Panc1 (cell line): ENCODE data around the gene KIF5B. TPM values are rescaled to one million over a fixed set of nuclear protein-coding genes. Genes with fewer than 3 reads are reported as not detected.

ENCODE experiments used
- ATAC-seq: fragments of 200-7000 bp; cut with Tn5 transposase; 2 replicates; pipeline ENCODE4 v1.9.1; 2020; ENCODE audit warnings: mild to moderate bottlenecking, moderate library complexity
- BruUV-seq: library from RNA; stranded (reverse); fragments of 400-500 nt; replicated peaks from 2 replicates; lab custom pipeline; 2021; lab: Mats Ljungman, UMichigan
- CTCF ChIA-PET: fragments of 300-600 bp; sonication (Branson Sonifier 250); formaldehyde crosslinking; loops from one replicate; lab custom pipeline; 2022; ENCODE audit warnings: antibody characterized with exemption; lab: Charles Lee
- POLR2A ChIA-PET: fragments of 300-600 bp; sonication (Branson Sonifier 250); formaldehyde crosslinking; loops from one replicate; lab custom pipeline; 2022; ENCODE audit warnings: antibody characterized with exemption; lab: Charles Lee
- DNase-seq: peaks from one replicate; pipeline ENCODE4 v3.0.0-alpha.2; 2010; ENCODE audit warnings: low read depth, low spot score
- H3K27ac ChIP-seq: 2 replicates; pipeline ENCODE4 v1.5.1; 2011; ENCODE audit warnings: mild to moderate bottlenecking, low read length, inconsistent platforms
- H3K27me3 ChIP-seq: fragments of 200-500 bp; sonication (Bioruptor generic); 2 replicates; pipeline ENCODE4 v1.6.0; 2014; ENCODE audit warnings: low read length, inconsistent platforms; ENCODE audit not compliant: control insufficient read depth, insufficient read depth
- H3K36me3 ChIP-seq: fragments of 200-500 bp; sonication (Bioruptor generic); 2 replicates; pipeline ENCODE4 v1.5.1; 2014; ENCODE audit warnings: inconsistent platforms, mild to moderate bottlenecking, low read length, moderate library complexity; ENCODE audit not compliant: control insufficient read depth, insufficient read depth
- H3K4me1 ChIP-seq: 2 replicates; pipeline ENCODE4 v1.5.1; 2011; ENCODE audit warnings: inconsistent platforms, mild to moderate bottlenecking, low read length, moderate library complexity; ENCODE audit not compliant: control insufficient read depth, insufficient read depth
- H3K4me3 ChIP-seq, 2 experiments: 2 replicates each; pipeline ENCODE4 v1.5.1; 2011 to 2012; ENCODE audit warnings: low read depth in 2 of 2, low read length in 2 of 2, mild to moderate bottlenecking in 2 of 2, inconsistent platforms in 1 of 2, moderate library complexity in 1 of 2
- H3K9me3 ChIP-seq: fragments of 200-500 bp; sonication (Bioruptor generic); 2 replicates; pipeline ENCODE4 v1.5.1; 2014; ENCODE audit warnings: low read depth, mild to moderate bottlenecking, inconsistent platforms, low read length, moderate library complexity; ENCODE audit not compliant: control insufficient read depth, insufficient read depth
- POLR2AphosphoS5 ChIP-seq: IDR thresholded peaks from 2 replicates; pipeline ENCODE4 v1.6.1; 2012; ENCODE audit warnings: mild to moderate bottlenecking, low read depth, low read length, moderate library complexity
- SIN3A ChIP-seq: IDR thresholded peaks from 2 replicates; pipeline ENCODE4 v1.6.1; 2012; ENCODE audit warnings: low read depth, mild to moderate bottlenecking, low read length, moderate library complexity, borderline replicate concordance; ENCODE audit not compliant: insufficient read depth
- TCF7L2 ChIP-seq: IDR thresholded peaks from 2 replicates; pipeline ENCODE4 v1.6.1; 2011; ENCODE audit warnings: mild to moderate bottlenecking, low read depth, low read length, inconsistent platforms
- in situ Hi-C: cut with HindIII; loops from 2 replicates; pipeline ENCODE4 v1.10.0; 2016; ENCODE audit warnings: low sequenced_read_pairs, low pct_unique_long_range_greater_than_20kb
- intact Hi-C: fragments of 100-400 bp; cut with micrococcal nuclease; formaldehyde crosslinking; loops from one replicate; pipeline ENCODE4 v1.10.0; 2022; ENCODE audit not compliant: unreplicated experiment
- total RNA-seq: library from RNA; stranded (reverse); gene quantifications from one replicate; pipeline ENCODE4 v1.2.1, GENCODE V29; 2021; ENCODE audit not compliant: unreplicated experiment
- TF ChIP-seq, protein P1 (sequence below): fragments of 450-650 bp; IDR thresholded peaks from 2 replicates; pipeline ENCODE4 v1.5.1; 2017; ENCODE audit warnings: mild to moderate bottlenecking
- TF ChIP-seq, protein P2 (sequence below), 2 experiments: IDR thresholded peaks; 2 replicates each; pipeline ENCODE4 v1.6.1; 2011 to 2012; ENCODE audit warnings: low read depth in 2 of 2, control low read depth in 1 of 2, low read length in 1 of 2, mild to moderate bottlenecking in 1 of 2, moderate library complexity in 1 of 2; ENCODE audit not compliant: insufficient read depth in 1 of 2

Gene KIF5B
- total RNA-seq, 1 experiment from 2014 or later = 89.9 TPM

DNA sequence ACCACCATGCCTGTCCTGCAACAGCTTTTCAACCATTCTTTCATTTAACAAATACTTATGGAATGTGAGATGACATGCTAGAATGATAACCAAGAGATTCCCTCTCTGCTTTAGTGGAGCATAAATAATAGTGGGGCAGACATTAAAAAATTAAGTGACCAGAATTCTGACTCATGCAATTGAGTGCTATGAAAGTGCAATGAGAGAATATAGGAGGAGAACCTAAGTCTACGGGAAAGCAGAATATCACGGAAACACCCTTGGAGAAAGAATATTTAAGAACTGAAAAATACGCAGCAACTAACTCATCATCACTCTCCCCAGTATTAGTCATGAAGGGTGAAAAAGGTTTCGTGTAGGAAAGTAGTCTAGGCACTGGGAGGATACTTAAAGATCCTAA, 7.1 kb downstream of the KIF5B start:
- ChIA-PET POLR2A (no interaction called here), CTCF (no interaction called here)
- no peak for DNase-seq
- no peak for ATAC-seq
- in situ Hi-C loops = no loop called here
- H3K9me3 ChIP-seq = no peaks in the 10 kb centered on the region
- no peaks in the 10 kb centered on the region for H3K27me3 ChIP-seq
- no TSS peak for BruUV-seq
- H3K4me1 ChIP-seq = peaks cover 28% of the 10 kb centered on the region
- no peak overlapping the region for H3K4me3 ChIP-seq
- no peak for TF ChIP-seq TCF7L2
- no peak for TF ChIP-seq SIN3A
- TF ChIP-seq, protein P1, sequence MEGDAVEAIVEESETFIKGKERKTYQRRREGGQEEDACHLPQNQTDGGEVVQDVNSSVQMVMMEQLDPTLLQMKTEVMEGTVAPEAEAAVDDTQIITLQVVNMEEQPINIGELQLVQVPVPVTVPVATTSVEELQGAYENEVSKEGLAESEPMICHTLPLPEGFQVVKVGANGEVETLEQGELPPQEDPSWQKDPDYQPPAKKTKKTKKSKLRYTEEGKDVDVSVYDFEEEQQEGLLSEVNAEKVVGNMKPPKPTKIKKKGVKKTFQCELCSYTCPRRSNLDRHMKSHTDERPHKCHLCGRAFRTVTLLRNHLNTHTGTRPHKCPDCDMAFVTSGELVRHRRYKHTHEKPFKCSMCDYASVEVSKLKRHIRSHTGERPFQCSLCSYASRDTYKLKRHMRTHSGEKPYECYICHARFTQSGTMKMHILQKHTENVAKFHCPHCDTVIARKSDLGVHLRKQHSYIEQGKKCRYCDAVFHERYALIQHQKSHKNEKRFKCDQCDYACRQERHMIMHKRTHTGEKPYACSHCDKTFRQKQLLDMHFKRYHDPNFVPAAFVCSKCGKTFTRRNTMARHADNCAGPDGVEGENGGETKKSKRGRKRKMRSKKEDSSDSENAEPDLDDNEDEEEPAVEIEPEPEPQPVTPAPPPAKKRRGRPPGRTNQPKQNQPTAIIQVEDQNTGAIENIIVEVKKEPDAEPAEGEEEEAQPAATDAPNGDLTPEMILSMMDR = no peak
- TF ChIP-seq POLR2AphosphoS5 = no peak
- TF ChIP-seq, protein P2, sequence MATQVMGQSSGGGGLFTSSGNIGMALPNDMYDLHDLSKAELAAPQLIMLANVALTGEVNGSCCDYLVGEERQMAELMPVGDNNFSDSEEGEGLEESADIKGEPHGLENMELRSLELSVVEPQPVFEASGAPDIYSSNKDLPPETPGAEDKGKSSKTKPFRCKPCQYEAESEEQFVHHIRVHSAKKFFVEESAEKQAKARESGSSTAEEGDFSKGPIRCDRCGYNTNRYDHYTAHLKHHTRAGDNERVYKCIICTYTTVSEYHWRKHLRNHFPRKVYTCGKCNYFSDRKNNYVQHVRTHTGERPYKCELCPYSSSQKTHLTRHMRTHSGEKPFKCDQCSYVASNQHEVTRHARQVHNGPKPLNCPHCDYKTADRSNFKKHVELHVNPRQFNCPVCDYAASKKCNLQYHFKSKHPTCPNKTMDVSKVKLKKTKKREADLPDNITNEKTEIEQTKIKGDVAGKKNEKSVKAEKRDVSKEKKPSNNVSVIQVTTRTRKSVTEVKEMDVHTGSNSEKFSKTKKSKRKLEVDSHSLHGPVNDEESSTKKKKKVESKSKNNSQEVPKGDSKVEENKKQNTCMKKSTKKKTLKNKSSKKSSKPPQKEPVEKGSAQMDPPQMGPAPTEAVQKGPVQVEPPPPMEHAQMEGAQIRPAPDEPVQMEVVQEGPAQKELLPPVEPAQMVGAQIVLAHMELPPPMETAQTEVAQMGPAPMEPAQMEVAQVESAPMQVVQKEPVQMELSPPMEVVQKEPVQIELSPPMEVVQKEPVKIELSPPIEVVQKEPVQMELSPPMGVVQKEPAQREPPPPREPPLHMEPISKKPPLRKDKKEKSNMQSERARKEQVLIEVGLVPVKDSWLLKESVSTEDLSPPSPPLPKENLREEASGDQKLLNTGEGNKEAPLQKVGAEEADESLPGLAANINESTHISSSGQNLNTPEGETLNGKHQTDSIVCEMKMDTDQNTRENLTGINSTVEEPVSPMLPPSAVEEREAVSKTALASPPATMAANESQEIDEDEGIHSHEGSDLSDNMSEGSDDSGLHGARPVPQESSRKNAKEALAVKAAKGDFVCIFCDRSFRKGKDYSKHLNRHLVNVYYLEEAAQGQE (IDR thresholded peaks at IDR 0.05; ENCODE audit: insufficient read depth in 1 of 2, low read depth in 2 of 2, low read length in 1 of 2) = no peak
- H3K27ac ChIP-seq = no peak overlapping the region
- intact Hi-C loops = no loop called here
- H3K36me3 ChIP-seq = peaks cover 14% of the 10 kb centered on the region; the same call in 1 of the 2 replicates

DNA sequence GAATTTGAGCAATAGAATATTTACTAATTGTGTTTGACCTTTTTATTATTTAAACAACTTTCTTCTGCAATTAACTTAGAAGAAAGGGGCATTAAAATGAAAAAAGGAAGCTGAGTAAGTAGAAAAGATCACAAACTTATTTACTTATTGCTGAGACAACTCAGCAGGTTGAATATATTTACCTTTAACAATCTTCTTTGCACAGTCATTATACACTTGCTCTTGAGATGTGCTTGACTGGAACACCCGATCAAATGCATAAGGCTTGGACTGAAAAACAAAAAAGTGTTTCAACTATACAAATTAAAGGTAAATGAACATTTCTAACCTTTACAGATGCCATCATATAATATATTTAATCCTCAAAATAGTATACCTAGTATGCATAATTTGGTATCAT, 7.9 kb downstream of the KIF5B start:
- Histone ChIP-seq H3K9me3 (no peaks in the 10 kb centered on the region), H3K27ac (no peak overlapping the region), H3K27me3 (no peaks in the 10 kb centered on the region), H3K36me3 (peaks cover 14% of the 10 kb centered on the region; the same call in 1 of the 2 replicates), H3K4me1 (peaks cover 25% of the 10 kb centered on the region), H3K4me3 (no peak overlapping the region)
- ATAC-seq (no peak), DNase-seq (no peak)
- ChIA-PET CTCF (no interaction called here), POLR2A (no interaction called here)
- no TSS peak for BruUV-seq
- intact Hi-C loops = no loop called here
- in situ Hi-C loops = no loop called here
- TF ChIP-seq, protein P2 (IDR thresholded peaks at IDR 0.05; ENCODE audit: insufficient read depth in 1 of 2, low read depth in 2 of 2, low read length in 1 of 2) = no peak
- no peak for TF ChIP-seq POLR2AphosphoS5
- TF ChIP-seq, protein P1 = no peak
